Measurements from ENCODE around the gene MMP14.

DNA sequence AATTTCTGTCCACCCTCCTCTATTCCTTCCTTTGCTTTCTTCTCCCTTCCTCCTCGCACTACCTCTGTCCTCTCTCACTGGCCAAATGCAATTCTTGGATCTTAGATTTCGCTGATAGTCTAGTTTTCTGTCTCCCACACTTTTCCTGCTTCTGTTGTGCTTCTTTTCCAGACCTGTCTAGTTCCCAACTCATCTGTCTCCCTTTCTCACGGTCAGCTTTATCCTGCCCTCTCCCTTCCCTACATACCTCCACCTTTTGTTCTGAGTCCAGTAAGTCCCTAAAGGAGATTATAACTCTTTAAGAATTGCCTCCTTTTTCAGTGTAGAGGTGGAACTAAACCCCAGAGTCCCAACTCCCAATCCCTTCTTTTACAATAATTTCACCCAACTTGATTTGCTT, 880 bp upstream of the MMP14 start:
- TF ChIP-seq, protein P1, sequence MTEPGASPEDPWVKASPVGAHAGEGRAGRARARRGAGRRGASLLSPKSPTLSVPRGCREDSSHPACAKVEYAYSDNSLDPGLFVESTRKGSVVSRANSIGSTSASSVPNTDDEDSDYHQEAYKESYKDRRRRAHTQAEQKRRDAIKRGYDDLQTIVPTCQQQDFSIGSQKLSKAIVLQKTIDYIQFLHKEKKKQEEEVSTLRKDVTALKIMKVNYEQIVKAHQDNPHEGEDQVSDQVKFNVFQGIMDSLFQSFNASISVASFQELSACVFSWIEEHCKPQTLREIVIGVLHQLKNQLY (CRISPR knock-in tag; IDR thresholded peaks at IDR 0.05): no peak
- TF ChIP-seq, protein P2, sequence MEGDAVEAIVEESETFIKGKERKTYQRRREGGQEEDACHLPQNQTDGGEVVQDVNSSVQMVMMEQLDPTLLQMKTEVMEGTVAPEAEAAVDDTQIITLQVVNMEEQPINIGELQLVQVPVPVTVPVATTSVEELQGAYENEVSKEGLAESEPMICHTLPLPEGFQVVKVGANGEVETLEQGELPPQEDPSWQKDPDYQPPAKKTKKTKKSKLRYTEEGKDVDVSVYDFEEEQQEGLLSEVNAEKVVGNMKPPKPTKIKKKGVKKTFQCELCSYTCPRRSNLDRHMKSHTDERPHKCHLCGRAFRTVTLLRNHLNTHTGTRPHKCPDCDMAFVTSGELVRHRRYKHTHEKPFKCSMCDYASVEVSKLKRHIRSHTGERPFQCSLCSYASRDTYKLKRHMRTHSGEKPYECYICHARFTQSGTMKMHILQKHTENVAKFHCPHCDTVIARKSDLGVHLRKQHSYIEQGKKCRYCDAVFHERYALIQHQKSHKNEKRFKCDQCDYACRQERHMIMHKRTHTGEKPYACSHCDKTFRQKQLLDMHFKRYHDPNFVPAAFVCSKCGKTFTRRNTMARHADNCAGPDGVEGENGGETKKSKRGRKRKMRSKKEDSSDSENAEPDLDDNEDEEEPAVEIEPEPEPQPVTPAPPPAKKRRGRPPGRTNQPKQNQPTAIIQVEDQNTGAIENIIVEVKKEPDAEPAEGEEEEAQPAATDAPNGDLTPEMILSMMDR (IDR thresholded peaks at IDR 0.05): no peak
- TF ChIP-seq, protein P3, sequence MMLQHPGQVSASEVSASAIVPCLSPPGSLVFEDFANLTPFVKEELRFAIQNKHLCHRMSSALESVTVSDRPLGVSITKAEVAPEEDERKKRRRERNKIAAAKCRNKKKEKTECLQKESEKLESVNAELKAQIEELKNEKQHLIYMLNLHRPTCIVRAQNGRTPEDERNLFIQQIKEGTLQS (CRISPR knock-in tag; conservative IDR thresholded peaks at IDR 0.05): no peak
- TF ChIP-seq ZNF317 (CRISPR knock-in tag; IDR thresholded peaks at IDR 0.05; ENCODE audit: borderline replicate concordance, low read depth): no peak
- no peak for TF ChIP-seq SP1 (CRISPR knock-in tag; conservative IDR thresholded peaks at IDR 0.05)
- TF ChIP-seq, protein P4, sequence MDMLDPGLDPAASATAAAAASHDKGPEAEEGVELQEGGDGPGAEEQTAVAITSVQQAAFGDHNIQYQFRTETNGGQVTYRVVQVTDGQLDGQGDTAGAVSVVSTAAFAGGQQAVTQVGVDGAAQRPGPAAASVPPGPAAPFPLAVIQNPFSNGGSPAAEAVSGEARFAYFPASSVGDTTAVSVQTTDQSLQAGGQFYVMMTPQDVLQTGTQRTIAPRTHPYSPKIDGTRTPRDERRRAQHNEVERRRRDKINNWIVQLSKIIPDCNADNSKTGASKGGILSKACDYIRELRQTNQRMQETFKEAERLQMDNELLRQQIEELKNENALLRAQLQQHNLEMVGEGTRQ (CRISPR knock-in tag; IDR thresholded peaks at IDR 0.05): no peak
- TF ChIP-seq, protein P5, sequence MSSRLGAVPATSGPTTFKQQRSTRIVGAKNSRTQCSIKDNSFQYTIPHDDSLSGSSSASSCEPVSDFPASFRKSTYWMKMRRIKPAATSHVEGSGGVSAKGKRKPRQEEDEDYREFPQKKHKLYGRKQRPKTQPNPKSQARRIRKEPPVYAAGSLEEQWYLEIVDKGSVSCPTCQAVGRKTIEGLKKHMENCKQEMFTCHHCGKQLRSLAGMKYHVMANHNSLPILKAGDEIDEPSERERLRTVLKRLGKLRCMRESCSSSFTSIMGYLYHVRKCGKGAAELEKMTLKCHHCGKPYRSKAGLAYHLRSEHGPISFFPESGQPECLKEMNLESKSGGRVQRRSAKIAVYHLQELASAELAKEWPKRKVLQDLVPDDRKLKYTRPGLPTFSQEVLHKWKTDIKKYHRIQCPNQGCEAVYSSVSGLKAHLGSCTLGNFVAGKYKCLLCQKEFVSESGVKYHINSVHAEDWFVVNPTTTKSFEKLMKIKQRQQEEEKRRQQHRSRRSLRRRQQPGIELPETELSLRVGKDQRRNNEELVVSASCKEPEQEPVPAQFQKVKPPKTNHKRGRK (CRISPR knock-in tag; IDR thresholded peaks at IDR 0.05; ENCODE audit: borderline replicate concordance): no peak
- no peak for TF ChIP-seq JUN (CRISPR knock-in tag; IDR thresholded peaks at IDR 0.05)
- TF ChIP-seq, protein P6, sequence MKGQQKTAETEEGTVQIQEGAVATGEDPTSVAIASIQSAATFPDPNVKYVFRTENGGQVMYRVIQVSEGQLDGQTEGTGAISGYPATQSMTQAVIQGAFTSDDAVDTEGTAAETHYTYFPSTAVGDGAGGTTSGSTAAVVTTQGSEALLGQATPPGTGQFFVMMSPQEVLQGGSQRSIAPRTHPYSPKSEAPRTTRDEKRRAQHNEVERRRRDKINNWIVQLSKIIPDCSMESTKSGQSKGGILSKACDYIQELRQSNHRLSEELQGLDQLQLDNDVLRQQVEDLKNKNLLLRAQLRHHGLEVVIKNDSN (CRISPR knock-in tag; IDR thresholded peaks at IDR 0.05): no peak
- no peak for TF ChIP-seq ELF4 (CRISPR knock-in tag; IDR thresholded peaks at IDR 0.05; ENCODE audit: low read depth)
- TF ChIP-seq, protein P7, sequence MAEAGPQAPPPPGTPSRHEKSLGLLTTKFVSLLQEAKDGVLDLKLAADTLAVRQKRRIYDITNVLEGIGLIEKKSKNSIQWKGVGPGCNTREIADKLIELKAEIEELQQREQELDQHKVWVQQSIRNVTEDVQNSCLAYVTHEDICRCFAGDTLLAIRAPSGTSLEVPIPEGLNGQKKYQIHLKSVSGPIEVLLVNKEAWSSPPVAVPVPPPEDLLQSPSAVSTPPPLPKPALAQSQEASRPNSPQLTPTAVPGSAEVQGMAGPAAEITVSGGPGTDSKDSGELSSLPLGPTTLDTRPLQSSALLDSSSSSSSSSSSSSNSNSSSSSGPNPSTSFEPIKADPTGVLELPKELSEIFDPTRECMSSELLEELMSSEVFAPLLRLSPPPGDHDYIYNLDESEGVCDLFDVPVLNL (CRISPR knock-in tag; IDR thresholded peaks at IDR 0.05; ENCODE audit: borderline replicate concordance, low read depth): no peak
- TF ChIP-seq CREM (CRISPR knock-in tag; IDR thresholded peaks at IDR 0.05): no peak

All from WTC11 (cell line).